SK-N-SH (cell line): ENCODE measurements around the gene CRELD2.

Experiments
- CTCF ChIP-seq: fragments of 200-600 bp; sonication (generic); IDR thresholded peaks from 2 replicates; pipeline ENCODE4 v1.6.1; 2017; ENCODE audit warnings: antibody characterized with exemption, mild to moderate bottlenecking, moderate library complexity
- ELF1 ChIP-seq: IDR thresholded peaks from 2 replicates; pipeline ENCODE4 v1.4.0; 2012
- EP300 ChIP-seq, 2 experiments: IDR thresholded peaks; 2 replicates each; pipeline versions ENCODE4 v1.4.0 to v1.6.1; 2012; ENCODE audit warnings: borderline replicate concordance in 1 of 2, low read depth in 1 of 2, low read length in 1 of 2
- EZH2phosphoT487 ChIP-seq: fragments of 200-600 bp; sonication (generic); IDR thresholded peaks from 2 replicates; pipeline ENCODE4 v1.6.1; 2017; ENCODE audit warnings: low read depth, mixed run types, mild to moderate bottlenecking, antibody characterized with exemption, moderate library complexity, borderline replicate concordance
- MAX ChIP-seq: IDR thresholded peaks from 2 replicates; pipeline ENCODE4 v1.4.0; 2012; ENCODE audit warnings: low read depth
- MEF2A ChIP-seq: IDR thresholded peaks from 2 replicates; pipeline ENCODE4 v1.4.0; 2012; ENCODE audit warnings: low read depth, borderline replicate concordance
- MXI1 ChIP-seq: IDR thresholded peaks from 2 replicates; pipeline ENCODE4 v1.6.1; 2012; ENCODE audit warnings: mild to moderate bottlenecking, low read depth, low read length, improper control_type of control experiment
- POLR2AphosphoS5 ChIP-seq: IDR thresholded peaks from 2 replicates; pipeline ENCODE4 v1.6.1; 2012; ENCODE audit warnings: low read depth, low read length
- RAD21 ChIP-seq: IDR thresholded peaks from 2 replicates; pipeline ENCODE4 v1.6.1; 2012; ENCODE audit warnings: mild to moderate bottlenecking, low read length
- SIN3A ChIP-seq: IDR thresholded peaks from 2 replicates; pipeline ENCODE4 v1.6.1; 2012; ENCODE audit warnings: low read depth, mild to moderate bottlenecking, low read length, moderate library complexity, borderline replicate concordance
- SMC3 ChIP-seq: IDR thresholded peaks from 2 replicates; pipeline ENCODE4 v1.6.1; 2012; ENCODE audit warnings: low read depth, low read length, improper control_type of control experiment
- USF2 ChIP-seq: fragments of 150-350 bp; IDR thresholded peaks from 2 replicates; pipeline ENCODE4 v1.6.1; 2017; ENCODE audit warnings: antibody characterized with exemption, low read length, low read depth, borderline replicate concordance
- YY1 ChIP-seq: IDR thresholded peaks from 2 replicates; pipeline ENCODE4 v1.4.0; 2012; ENCODE audit warnings: low read depth, mild to moderate bottlenecking

GRCh38 chr22:49904040-49904369, 14.4 kb upstream of the CRELD2 start:
- TF ChIP-seq CTCF: no peak
- no peak for TF ChIP-seq EZH2phosphoT487
- no peak for TF ChIP-seq ELF1
- TF ChIP-seq MXI1: no peak
- TF ChIP-seq SIN3A: no peak
- TF ChIP-seq MAX: no peak
- TF ChIP-seq RAD21: no peak
- TF ChIP-seq POLR2AphosphoS5: no peak
- TF ChIP-seq YY1: no peak
- TF ChIP-seq USF2: no peak
- no peak for TF ChIP-seq SMC3
- no peak for TF ChIP-seq EP300 (IDR thresholded peaks at IDR 0.05; ENCODE audit: borderline replicate concordance in 1 of 2, low read depth in 1 of 2, low read length in 1 of 2)
- TF ChIP-seq MEF2A: no peak
